NOMO-1 treated with dmso at 0.1 percent for 144 hours (cell line): Measurements from ENCODE around the gene DLAT.
A peak's percentile ranks its signal among the peaks of the same experiment; 100 is the strongest.
"Not testable (repeated sequence)": the region's sequence is repeated elsewhere in the genome, so short reads cannot be mapped to it uniquely, and the experiment has no call there.

Experiments
- DNase-seq: peaks from one replicate; lab custom pipeline; 2025; ENCODE audit not compliant: unreplicated experiment; lab: John Stamatoyannopoulos, UW

The DLAT gene

GRCh38 chr11:112046647-112047046 is 21.4 kb downstream of the DLAT start:
- not testable (repeated sequence) for DNase-seq

- DNase-seq: not testable (repeated sequence)
Observed at GRCh38 chr11:112048256-112048655, 23.0 kb downstream of the DLAT start.

GRCh38 chr11:112049777-112050176 is 24.6 kb downstream of the DLAT start:
- DNase-seq: no peak

- DNase-seq: no peak
Observed at GRCh38 chr11:112050721-112051120, 25.5 kb downstream of the DLAT start.

- no peak for DNase-seq
Observed at GRCh38 chr11:112051768-112052167, 26.6 kb downstream of the DLAT start.

GRCh38 chr11:112057170-112057569 is 32.0 kb downstream of the DLAT start:
- no peak for DNase-seq

GRCh38 chr11:112058103-112058502 is 32.9 kb downstream of the DLAT start:
- DNase-seq: no peak

GRCh38 chr11:112062923-112063322 is 37.7 kb downstream of the DLAT start:
- no peak for DNase-seq

GRCh38 chr11:112073941-112074811 is 49.0 kb downstream of the DLAT start, which contains the start of the genes NKAPD1 and PIH1D2:
NKAPD1 (plus strand) TSS chr11:112074299; CDS start chr11:112075575, 1,276 bp downstream.
PIH1D2 (minus strand) TSS chr11:112074017; CDS start chr11:112073174, 843 bp downstream.
- DNase-seq: peak; percentile 73

- no peak for DNase-seq
Observed at GRCh38 chr11:112082729-112083128, 57.5 kb downstream of the DLAT start.

GRCh38 chr11:112085822-112086421 is 60.7 kb downstream of the DLAT start:
- DNase-seq: no peak

GRCh38 chr11:112086422-112087191 is 61.4 kb downstream of the DLAT start, which contains the start of the genes SDHD and TIMM8B:
SDHD (plus strand) TSS chr11:112086873; CDS start chr11:112086908, 35 bp downstream.
TIMM8B (minus strand) TSS chr11:112086756; CDS start chr11:112086723, 33 bp downstream.
- peak; percentile 98 for DNase-seq

GRCh38 chr11:112087212-112087611 is 62.0 kb downstream of the DLAT start:
- DNase-seq: no peak

- DNase-seq: not testable (repeated sequence)
Observed at GRCh38 chr11:112095302-112095701, 70.1 kb downstream of the DLAT start.

GRCh38 chr11:112096194-112096593 is 71.0 kb downstream of the DLAT start:
- no peak for DNase-seq

GRCh38 chr11:112097734-112098528 is 72.7 kb downstream of the DLAT start:
- no peak for DNase-seq

GRCh38 chr11:112100462-112100861 is 75.3 kb downstream of the DLAT start:
- no peak for DNase-seq

GRCh38 chr11:112103446-112103845 is 78.2 kb downstream of the DLAT start:
- DNase-seq: no peak

- no peak for DNase-seq
Observed at GRCh38 chr11:112106070-112106469, 80.9 kb downstream of the DLAT start.
